GM23248 (cell line): Measurements from ENCODE around the gene ASB1. TPM values are rescaled to one million over a fixed set of nuclear protein-coding genes. Genes with fewer than 3 reads are reported as not detected.

Source experiments
- DNase-seq: peaks from one replicate; pipeline ENCODE4 v3.0.0-alpha.2; 2015
- H2AFZ ChIP-seq: fragments of 200-600 bp; sonication (generic); 2 replicates; pipeline ENCODE4 v1.6.1; 2016; ENCODE audit warnings: antibody characterized with exemption
- H3F3A ChIP-seq: fragments of 200-600 bp; sonication (generic); 2 replicates; pipeline ENCODE4 v1.6.1; 2016; ENCODE audit warnings: mild to moderate bottlenecking, antibody characterized with exemption, mixed run types; ENCODE audit not compliant: insufficient read depth
- H3K27ac ChIP-seq: fragments of 200-600 bp; sonication (generic); 2 replicates; pipeline ENCODE4 v1.5.1; 2016; ENCODE audit warnings: mild to moderate bottlenecking
- H3K27me3 ChIP-seq: fragments of 200-600 bp; sonication (generic); replicated peaks from 2 replicates; pipeline ENCODE4 v1.6.1; 2016; ENCODE audit warnings: mild to moderate bottlenecking; ENCODE audit not compliant: insufficient read depth
- H3K36me3 ChIP-seq: fragments of 200-600 bp; sonication (generic); 2 replicates; pipeline ENCODE4 v1.6.1; 2016; ENCODE audit warnings: low read depth, mild to moderate bottlenecking
- H3K4me1 ChIP-seq: fragments of 200-600 bp; sonication (generic); 2 replicates; pipeline ENCODE4 v1.6.1; 2016; ENCODE audit warnings: mild to moderate bottlenecking; ENCODE audit not compliant: insufficient read depth
- H3K4me2 ChIP-seq: fragments of 200-600 bp; sonication (generic); one replicate; pipeline ENCODE4 v1.6.1; 2016; ENCODE audit warnings: mild to moderate bottlenecking; ENCODE audit not compliant: unreplicated experiment
- H3K4me3 ChIP-seq: fragments of 200-600 bp; sonication (generic); 2 replicates; pipeline ENCODE4 v1.5.1; 2016; ENCODE audit warnings: mild to moderate bottlenecking
- H3K79me2 ChIP-seq: fragments of 200-600 bp; sonication (generic); 2 replicates; pipeline ENCODE4 v1.6.1; 2016; ENCODE audit warnings: mild to moderate bottlenecking; ENCODE audit not compliant: insufficient read depth
- H3K9ac ChIP-seq: fragments of 200-600 bp; sonication (generic); 2 replicates; pipeline ENCODE4 v1.6.1; 2016; ENCODE audit warnings: mild to moderate bottlenecking
- H3K9me2 ChIP-seq: fragments of 200-600 bp; sonication (generic); 2 replicates; pipeline ENCODE4 v1.6.1; 2016; ENCODE audit warnings: mixed run types, mild to moderate bottlenecking, moderate library complexity; ENCODE audit not compliant: insufficient read depth
- H3K9me3 ChIP-seq: fragments of 200-600 bp; sonication (generic); one replicate; pipeline ENCODE4 v1.6.1; 2017; ENCODE audit warnings: low read depth
- H4K20me1 ChIP-seq: fragments of 200-600 bp; sonication (generic); 2 replicates; pipeline ENCODE4 v1.6.0; 2016; ENCODE audit not compliant: insufficient read depth
- EZH2 ChIP-seq: fragments of 200-600 bp; sonication (generic); IDR thresholded peaks from 2 replicates; pipeline ENCODE4 v1.6.1; 2018; ENCODE audit warnings: antibody characterized with exemption, mild to moderate bottlenecking; ENCODE audit not compliant: insufficient read depth, poor library complexity, severe bottlenecking
- EZH2phosphoT487 ChIP-seq: fragments of 200-600 bp; sonication (generic); IDR thresholded peaks from 2 replicates; pipeline ENCODE4 v1.6.1; 2018; ENCODE audit warnings: antibody characterized with exemption, moderate library complexity, mild to moderate bottlenecking, low read depth; ENCODE audit not compliant: insufficient read depth
- WGBS, 2 experiments: methylation state at CpG; one replicate each; pipeline ENCODE4 v1.1.6; 2015 to 2017; ENCODE audit warnings: low lambda C conversion rate in 2 of 2, low coverage in 1 of 2; ENCODE audit errors: missing lambda C conversion rate in 2 of 2; 5-methylcytosine and 5-hydroxymethylcytosine counted together
- in situ Hi-C: fragments of 300-500 bp; cut with MboI; formaldehyde crosslinking; loops from 2 replicates; pipeline ENCODE4 v1.15.0; 2020
- polyA plus RNA-seq: library from polyadenylated mRNA; unstranded; fragments of >200 nt; fragmentation: Nextera tagmentation; extraction: Ambion mirVana; gene quantifications from 2 replicates; pipeline ENCODE4 v1.2.1, GENCODE V29; 2016
- total RNA-seq: library from RNA; depleted of rRNA; stranded (reverse); fragments of >200 nt; shearing (Covaris generic); gene quantifications from 2 replicates; pipeline ENCODE4 v1.2.3, GENCODE V29; 2014

ASB1 gene
- total and polyA plus RNA-seq, 2 experiments from 2014 or later, result 35.3 to 35.5 TPM

GRCh38 chr2:238461051-238461450, 34.3 kb downstream of the ASB1 start:
- no peaks in the 10 kb centered on the region for H3K9me3 ChIP-seq
- H3K27me3 ChIP-seq, result no peaks in the 10 kb centered on the region
- no peaks in the 10 kb centered on the region for H4K20me1 ChIP-seq
- in situ Hi-C loops, result no loop called here
- H3K4me1 ChIP-seq, result peaks cover 19% of the 10 kb centered on the region
- H3K36me3 ChIP-seq, result no peaks in the 10 kb centered on the region
- no peaks in the 10 kb centered on the region for H3K9me2 ChIP-seq
- 100% methylated on average over 1 of the region's 1 CpG for WGBS, 2 experiments
- no peak overlapping the region for H3K4me3 ChIP-seq
- no peak overlapping the region for H3K9ac ChIP-seq
- DNase-seq, result no peak
- no peak overlapping the region for H3K4me2 ChIP-seq
- no peak overlapping the region for H3K27ac ChIP-seq
- H3K79me2 ChIP-seq, result no peaks in the 10 kb centered on the region
- peaks cover 26% of the 10 kb centered on the region for H3F3A ChIP-seq
- H2AFZ ChIP-seq, result no peak overlapping the region
- no peak for TF ChIP-seq EZH2phosphoT487
- no peak for TF ChIP-seq EZH2

GRCh38 chr2:238461491-238461890, 34.8 kb downstream of the ASB1 start:
- TF ChIP-seq EZH2, result no peak
- Histone ChIP-seq H3F3A (peaks cover 21% of the 10 kb centered on the region), H3K27ac (no peak overlapping the region), H4K20me1 (no peaks in the 10 kb centered on the region), H2AFZ (no peak overlapping the region), H3K9me3 (no peaks in the 10 kb centered on the region), H3K4me2 (no peak overlapping the region), H3K9ac (no peak overlapping the region), H3K4me3 (no peak overlapping the region), H3K36me3 (no peaks in the 10 kb centered on the region), H3K79me2 (no peaks in the 10 kb centered on the region), H3K4me1 (peaks cover 19% of the 10 kb centered on the region), H3K9me2 (no peaks in the 10 kb centered on the region), H3K27me3 (no peaks in the 10 kb centered on the region)
- in situ Hi-C loops, result no loop called here
- WGBS, 2 experiments, result 96 to 99% methylated on average over 6 of the region's 6 CpGs
- DNase-seq, result no peak

GRCh38 chr2:238461916-238462315, 35.2 kb downstream of the ASB1 start:
- peaks cover 17% of the 10 kb centered on the region for H3F3A ChIP-seq
- H3K4me3 ChIP-seq, result no peak overlapping the region
- H3K79me2 ChIP-seq, result no peaks in the 10 kb centered on the region
- TF ChIP-seq EZH2phosphoT487, result no peak
- TF ChIP-seq EZH2, result no peak
- in situ Hi-C loops, result no loop called here
- no peaks in the 10 kb centered on the region for H4K20me1 ChIP-seq
- peaks cover 19% of the 10 kb centered on the region for H3K4me1 ChIP-seq
- H3K9me2 ChIP-seq, result no peaks in the 10 kb centered on the region
- WGBS, 2 experiments, result 89 to 94% methylated on average over 6 of the region's 6 CpGs
- H3K4me2 ChIP-seq, result no peak overlapping the region
- no peak overlapping the region for H3K27ac ChIP-seq
- H3K9ac ChIP-seq, result no peak overlapping the region
- H2AFZ ChIP-seq, result no peak overlapping the region
- H3K27me3 ChIP-seq, result no peaks in the 10 kb centered on the region
- no peaks in the 10 kb centered on the region for H3K9me3 ChIP-seq
- H3K36me3 ChIP-seq, result no peaks in the 10 kb centered on the region
- no peak for DNase-seq

GRCh38 chr2:238462782-238463396, 36.2 kb downstream of the ASB1 start:
- WGBS, 2 experiments, result 29 to 33% methylated on average over 2 of the region's 2 CpGs
- H2AFZ ChIP-seq, result no peak overlapping the region
- no peaks in the 10 kb centered on the region for H3K9me3 ChIP-seq
- TF ChIP-seq EZH2phosphoT487 (no peak), EZH2 (no peak)
- peaks cover 22% of the 10 kb centered on the region for H3K4me1 ChIP-seq
- no peaks in the 10 kb centered on the region for H4K20me1 ChIP-seq
- H3K9ac ChIP-seq, result no peak overlapping the region
- no peak overlapping the region for H3K4me3 ChIP-seq
- H3K79me2 ChIP-seq, result no peaks in the 10 kb centered on the region
- H3K9me2 ChIP-seq, result no peaks in the 10 kb centered on the region
- no peaks in the 10 kb centered on the region for H3K27me3 ChIP-seq
- DNase-seq, result peak; percentile 65
- peaks cover 7% of the 10 kb centered on the region for H3F3A ChIP-seq
- no peak overlapping the region for H3K4me2 ChIP-seq
- in situ Hi-C loops, result no loop called here
- H3K36me3 ChIP-seq, result no peaks in the 10 kb centered on the region
- H3K27ac ChIP-seq, result no peak overlapping the region
